ENCODE results near the gene IGFL4.

IGFL4 gene

DNA sequence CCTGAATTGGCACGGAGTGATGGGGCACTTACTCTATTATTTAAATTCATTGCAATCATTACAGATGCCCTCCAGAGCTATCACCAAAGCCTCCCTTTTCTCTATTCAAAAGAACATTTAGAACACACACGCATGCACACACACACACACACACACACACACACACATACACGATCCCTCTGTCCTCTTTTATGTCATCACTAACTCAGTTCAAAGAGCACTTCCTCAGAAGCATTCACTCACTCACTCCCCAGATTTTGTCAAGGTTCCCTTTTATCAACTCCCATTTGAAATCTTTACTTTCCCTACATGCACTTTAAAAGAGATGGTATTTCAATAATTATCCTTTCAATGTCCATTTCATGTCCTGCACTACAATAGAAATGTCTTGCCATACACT is 22.4 kb upstream of the IGFL4 start:
- no peak for DNase-seq (ENCODE audit: low read depth in 2 of 2)

DNA sequence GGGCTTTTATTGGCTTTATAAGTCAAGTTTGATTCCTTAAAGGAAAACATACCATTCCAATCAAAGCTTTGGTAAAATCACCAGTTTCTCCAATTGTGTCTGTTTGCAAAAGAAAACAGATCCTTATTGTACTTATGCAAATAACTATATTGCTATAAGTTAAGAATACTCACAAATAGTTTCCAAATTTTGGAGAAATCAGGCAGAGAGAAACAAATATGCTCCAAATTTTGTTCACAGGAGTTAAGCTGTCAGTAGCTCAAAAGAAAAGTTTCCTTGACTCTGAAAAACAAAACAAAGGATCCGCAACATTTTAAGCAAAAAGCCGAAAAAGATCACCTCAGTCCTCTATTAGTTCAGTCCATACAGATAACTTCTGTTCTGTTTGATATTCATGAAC is 19.2 kb upstream of the IGFL4 start:
- no peak for DNase-seq (ENCODE audit: low read depth in 2 of 2)

GRCh38 chr19:46058778-46059177 is 18.0 kb upstream of the IGFL4 start:
- DNase-seq (ENCODE audit: low read depth in 2 of 2), result no peak

DNA sequence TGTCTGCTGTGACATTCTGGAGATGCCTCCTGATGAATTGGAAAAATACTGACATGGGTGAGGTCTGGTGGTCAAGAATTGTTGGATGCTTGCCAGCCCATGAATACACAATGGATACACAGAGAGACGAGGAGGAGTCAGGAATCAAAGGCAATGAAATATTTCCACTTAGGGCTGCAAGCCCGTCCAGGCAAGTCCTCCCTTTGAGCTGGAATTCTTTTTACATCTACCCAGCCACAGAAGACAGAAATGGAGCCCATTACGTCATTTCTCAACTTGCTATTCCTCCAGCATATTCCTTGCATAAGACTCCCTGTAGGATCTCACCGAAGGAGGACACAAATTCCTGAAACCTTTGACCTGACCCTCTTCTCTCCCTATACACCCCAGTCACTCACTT is 15.7 kb upstream of the IGFL4 start:
- DNase-seq (ENCODE audit: low read depth in 2 of 2), result no peak

GRCh38 chr19:46052896-46053295 is 12.1 kb upstream of the IGFL4 start:
- DNase-seq (ENCODE audit: low read depth in 2 of 2), result no peak

- DNase-seq (ENCODE audit: low read depth in 2 of 2), result no peak
These were observed 8.8 kb upstream of the IGFL4 start for GRCh38 chr19:46049597-46049996.

- DNase-seq (ENCODE audit: low read depth in 2 of 2), result no peak
These were observed 2.7 kb upstream of the IGFL4 start for GRCh38 chr19:46043519-46043918.

DNA sequence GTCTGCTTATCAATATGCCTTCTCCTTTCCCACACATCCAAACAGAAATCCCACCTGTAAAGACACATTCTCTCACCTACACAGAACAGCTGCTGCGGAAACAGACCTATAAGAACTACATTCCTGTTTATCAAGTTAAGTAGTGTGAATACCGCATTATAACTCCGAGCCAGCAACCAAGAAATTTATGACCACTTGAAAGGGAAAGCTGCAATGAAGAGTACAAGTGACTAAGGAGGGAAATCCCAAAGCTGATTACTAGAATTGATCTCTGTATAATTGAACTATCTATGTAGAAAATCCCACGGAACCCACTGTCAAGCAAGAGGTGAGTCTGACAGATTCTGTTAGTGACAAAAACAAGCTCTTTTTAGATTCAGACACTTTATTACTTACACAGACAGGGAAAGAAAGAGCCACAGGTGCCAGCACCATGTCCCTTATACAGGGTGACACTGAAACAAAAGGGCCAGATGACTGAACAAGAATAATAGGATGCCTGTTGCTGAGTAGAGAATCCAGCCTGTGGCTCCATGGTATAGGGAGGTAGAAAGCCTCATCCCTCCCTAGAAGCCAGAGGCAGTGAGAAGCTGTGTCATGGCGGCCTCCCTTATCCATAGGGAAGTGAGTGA is 1.6 kb upstream of the IGFL4 start:
- DNase-seq (ENCODE audit: low read depth in 2 of 2), result no peak

DNA sequence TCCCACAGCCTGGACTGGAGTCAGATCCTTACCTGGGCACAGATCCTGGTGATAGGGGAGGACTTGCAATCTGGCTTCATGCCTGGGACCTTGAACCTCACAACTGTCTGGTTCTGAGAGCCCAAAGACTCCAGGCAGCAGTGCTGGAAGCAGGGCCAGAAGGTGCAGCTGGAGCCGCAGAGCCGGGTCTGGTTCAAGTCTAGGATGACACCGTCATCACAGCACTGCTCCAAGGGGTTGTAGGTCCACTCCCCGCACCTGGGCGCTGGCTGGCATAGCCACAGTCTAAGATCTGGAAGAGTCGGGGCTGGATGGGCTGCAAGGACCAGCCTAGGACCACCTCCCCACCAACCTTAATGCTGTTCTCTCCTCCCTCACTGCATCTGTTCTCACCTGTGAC is 677 bp downstream of the IGFL4 start:
- no peak for DNase-seq (ENCODE audit: low read depth in 2 of 2)

- DNase-seq (ENCODE audit: low read depth in 2 of 2), result no peak
These were observed 4.1 kb downstream of the IGFL4 start for GRCh38 chr19:46036744-46037128.

DNA sequence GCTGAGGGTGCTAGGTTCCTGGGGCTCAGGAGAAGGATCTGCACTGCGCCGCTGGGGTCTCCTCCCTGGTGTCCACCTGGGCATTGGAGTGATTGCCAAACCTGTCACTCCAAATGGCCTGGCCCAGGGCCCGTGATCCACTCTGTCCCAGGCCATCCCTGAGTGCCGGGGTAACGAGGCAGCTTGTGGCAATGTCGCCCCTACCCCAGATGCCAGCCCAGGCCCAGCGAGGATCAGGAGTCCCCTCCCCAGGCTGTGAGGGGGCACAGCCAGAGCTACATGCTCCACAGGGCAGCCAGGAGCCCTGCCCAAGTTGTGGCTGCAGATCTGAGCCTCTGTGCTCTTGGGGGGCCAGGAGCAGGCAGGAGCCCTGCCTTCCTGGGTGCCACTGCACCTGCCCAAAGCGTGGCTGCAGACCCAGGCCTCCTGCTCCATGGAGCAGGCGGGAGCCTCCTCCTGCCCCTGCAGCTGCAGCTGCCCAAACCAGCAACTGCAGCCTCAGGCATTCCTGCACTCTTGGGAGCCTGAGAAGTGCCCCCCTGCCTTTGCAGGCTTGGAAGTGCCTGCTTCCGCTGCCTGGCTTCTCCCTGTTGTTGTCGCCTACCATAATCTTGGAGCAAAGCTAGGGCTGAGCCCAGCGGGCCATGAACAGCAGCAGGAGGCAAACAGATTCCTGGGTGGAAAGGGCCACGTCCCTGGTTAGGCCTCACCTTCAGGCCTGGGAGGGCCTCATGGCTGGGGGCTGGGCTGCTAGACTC is 4.6 kb downstream of the IGFL4 start:
- no peak for DNase-seq (ENCODE audit: low read depth in 2 of 2)

DNA sequence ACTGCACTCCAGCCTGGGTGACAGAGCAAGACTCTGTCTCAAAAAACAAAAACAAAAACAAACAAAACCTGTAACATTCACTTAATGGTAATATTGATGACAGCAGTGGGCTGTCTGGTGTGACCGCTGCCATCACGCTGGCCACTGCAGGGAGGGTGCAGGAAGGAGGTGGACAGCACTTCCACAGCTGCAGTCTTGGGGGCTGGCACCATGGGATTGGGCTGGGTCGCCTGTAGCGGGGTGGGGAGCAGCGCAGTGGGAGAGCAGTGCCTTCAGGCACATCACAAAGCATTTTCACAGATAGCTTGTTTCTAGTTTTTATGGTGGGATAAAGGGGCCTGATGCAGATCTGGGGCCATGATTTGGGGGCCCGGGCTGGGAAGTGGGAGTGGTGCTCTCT is 5.3 kb downstream of the IGFL4 start:
- DNase-seq (ENCODE audit: low read depth in 2 of 2), result no peak

GRCh38 chr19:46033401-46033800 is 7.4 kb downstream of the IGFL4 start:
- no peak for DNase-seq (ENCODE audit: low read depth in 2 of 2)

GRCh38 chr19:46032597-46033025 is 8.2 kb downstream of the IGFL4 start:
- no peak for DNase-seq (ENCODE audit: low read depth in 2 of 2)

DNA sequence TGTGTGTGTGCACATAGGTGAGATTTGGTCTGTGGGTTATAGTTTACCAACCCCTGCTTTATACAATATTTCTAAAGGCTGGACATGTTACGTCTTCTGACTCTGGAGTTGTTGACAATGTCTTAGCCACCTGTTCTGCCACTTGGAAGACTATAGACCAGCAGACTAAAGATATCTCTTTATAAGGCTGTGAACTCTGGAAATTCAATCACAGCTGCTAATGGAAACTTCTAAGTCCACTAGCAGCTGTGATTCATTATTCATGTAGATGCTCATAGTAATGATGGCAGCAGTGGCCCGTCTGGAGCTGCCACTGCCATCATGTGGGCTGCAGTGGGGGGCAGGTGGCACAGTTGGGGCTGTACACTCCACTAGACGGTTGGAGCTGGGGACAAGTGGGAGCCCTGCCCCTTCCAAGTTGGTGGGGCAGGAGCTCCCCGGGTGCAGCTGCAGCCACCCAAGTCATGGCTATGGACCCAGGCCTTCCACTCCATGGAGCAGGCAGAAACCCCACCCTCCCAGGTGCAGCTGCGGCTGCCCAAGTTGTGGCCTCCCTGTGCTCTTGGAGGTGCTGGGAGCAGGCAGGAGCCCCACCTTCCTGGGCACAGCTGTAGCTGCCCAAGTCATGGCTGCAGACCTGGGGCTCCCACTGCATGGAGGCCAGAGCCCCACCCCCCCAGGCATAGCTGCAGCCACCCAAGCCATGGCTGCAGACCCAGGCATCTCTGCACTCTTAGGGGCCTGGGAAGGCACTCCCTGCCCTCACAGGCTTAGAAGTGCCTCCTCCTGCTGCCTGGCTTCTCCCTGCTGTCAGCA is 8.8 kb downstream of the IGFL4 start:
- DNase-seq (ENCODE audit: low read depth in 2 of 2), result no peak

DNA sequence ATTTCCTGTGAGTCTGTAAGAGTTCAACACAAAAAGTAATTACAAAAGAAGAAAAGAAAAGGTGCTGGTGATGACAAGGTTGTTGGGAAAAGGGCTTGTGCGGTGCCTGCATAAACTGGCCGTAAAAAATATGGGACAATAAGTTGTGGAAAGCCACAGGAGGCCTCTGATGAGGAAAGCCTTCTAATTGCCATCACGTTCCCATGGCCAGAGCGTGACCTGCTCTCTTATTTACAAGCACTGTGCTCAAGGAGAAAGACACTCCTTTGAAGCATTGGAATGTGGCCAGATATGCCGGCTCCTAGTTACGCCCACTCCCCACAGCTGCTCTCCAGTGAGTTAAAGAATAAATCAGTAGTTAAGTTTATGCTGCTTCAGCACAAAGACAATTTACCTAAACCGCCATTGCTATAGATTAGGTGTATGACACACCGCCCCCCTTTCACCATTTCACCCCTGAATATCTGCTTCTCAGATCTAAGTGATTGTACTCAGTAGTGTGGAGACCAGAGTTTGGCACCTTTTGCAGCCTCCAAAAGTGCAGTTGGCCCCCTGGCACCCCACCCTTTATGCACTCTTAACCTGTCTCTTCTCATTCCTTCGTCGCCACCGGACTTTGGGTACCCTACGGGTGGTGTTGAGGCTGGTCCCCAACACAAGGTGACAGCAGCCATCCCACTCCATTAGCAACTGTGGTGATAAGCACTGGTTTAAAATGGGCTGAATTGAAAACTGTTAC is 9.8 kb downstream of the IGFL4 start:
- no peak for DNase-seq (ENCODE audit: low read depth in 2 of 2)

GRCh38 chr19:46025835-46026234 is 15.0 kb downstream of the IGFL4 start:
- no peak for DNase-seq (ENCODE audit: low read depth in 2 of 2)

GRCh38 chr19:46023311-46023779 is 17.5 kb downstream of the IGFL4 start:
- DNase-seq (ENCODE audit: low read depth in 2 of 2), result no peak

- no peak for DNase-seq (ENCODE audit: low read depth in 2 of 2)
These were observed 18.1 kb downstream of the IGFL4 start, which contains the start of gene PGLYRP1 for GRCh38 chr19:46022431-46023310. Gene PGLYRP1, minus strand, starts transcription at chr19:46023053. Its CDS starts 32 bp downstream, at chr19:46023021.

DNA sequence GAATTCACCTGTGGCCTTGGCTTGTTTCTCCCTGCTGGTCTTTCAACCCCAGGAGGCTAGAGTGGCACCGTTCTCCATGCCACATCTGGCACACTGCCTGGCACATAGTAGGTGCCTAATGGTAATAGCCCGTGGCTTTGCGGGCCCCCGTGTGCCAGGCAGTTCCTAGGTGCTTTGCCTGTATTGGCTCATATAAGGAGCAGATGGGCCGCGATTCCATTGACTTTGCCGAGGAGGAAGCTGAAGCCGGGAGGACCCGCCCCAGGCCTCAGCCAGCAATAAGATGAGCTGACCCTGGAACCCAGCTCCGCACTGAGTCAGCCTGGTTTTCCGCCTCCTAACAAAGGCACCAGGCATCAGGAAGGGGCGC is 18.8 kb downstream of the IGFL4 start:
- no peak for DNase-seq (ENCODE audit: low read depth in 2 of 2)

DNA sequence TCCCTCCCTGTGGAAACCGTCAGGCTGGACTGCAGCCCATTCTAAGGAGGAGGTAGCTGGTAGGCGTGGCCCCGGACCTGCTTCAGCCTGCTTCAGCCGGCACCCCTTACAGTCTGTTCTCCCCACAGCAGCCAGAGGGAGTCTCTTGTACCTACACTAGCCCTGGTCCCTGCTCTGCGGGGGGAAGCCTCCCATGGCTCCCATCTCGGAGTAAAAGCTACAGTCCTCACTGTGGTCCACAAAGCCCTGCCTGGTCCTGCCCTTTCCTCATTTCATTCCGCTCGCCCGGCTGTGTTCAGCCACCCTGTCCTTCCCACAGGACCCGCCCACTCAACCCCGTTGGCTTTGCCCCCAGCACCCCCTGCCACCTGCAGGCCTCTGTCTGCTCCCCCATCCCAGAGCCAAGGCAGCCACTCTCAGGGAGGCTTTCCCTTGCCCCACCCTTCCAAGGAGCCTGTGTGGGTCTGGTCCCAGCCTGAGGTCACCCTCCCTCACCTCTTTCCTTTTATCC is 19.2 kb downstream of the IGFL4 start:
- DNase-seq (ENCODE audit: low read depth in 2 of 2), result no peak
